Measurements from ENCODE around the gene ETFA.

ETFA gene

GRCh38 chr15:76286271-76286879 is 24.9 kb downstream of the ETFA start:
- peak; percentile 49 for DNase-seq
- H3K9ac ChIP-seq (ENCODE audit: low read length) = no peak overlapping the region
- no peak overlapping the region for H3K4me2 ChIP-seq (ENCODE audit: low read depth, low read length)
- no peaks in the 10 kb centered on the region for H4K20me1 ChIP-seq (ENCODE audit: insufficient read depth, low read length)
- no peaks in the 10 kb centered on the region for H3K27me3 ChIP-seq (replicated peaks; ENCODE audit: insufficient read depth, low read length)
- no peaks in the 10 kb centered on the region for H3K9me2 ChIP-seq (replicated peaks; ENCODE audit: insufficient read depth, low read length)
- peaks cover 7% of the 10 kb centered on the region; the same call in 1 of the 2 replicates for H3K4me1 ChIP-seq (ENCODE audit: low read length)
- no peak overlapping the region for H3K27ac ChIP-seq (ENCODE audit: low read length)
- peaks cover 12% of the 10 kb centered on the region for H3K79me2 ChIP-seq (ENCODE audit: low read length)
- TF ChIP-seq, protein P1, sequence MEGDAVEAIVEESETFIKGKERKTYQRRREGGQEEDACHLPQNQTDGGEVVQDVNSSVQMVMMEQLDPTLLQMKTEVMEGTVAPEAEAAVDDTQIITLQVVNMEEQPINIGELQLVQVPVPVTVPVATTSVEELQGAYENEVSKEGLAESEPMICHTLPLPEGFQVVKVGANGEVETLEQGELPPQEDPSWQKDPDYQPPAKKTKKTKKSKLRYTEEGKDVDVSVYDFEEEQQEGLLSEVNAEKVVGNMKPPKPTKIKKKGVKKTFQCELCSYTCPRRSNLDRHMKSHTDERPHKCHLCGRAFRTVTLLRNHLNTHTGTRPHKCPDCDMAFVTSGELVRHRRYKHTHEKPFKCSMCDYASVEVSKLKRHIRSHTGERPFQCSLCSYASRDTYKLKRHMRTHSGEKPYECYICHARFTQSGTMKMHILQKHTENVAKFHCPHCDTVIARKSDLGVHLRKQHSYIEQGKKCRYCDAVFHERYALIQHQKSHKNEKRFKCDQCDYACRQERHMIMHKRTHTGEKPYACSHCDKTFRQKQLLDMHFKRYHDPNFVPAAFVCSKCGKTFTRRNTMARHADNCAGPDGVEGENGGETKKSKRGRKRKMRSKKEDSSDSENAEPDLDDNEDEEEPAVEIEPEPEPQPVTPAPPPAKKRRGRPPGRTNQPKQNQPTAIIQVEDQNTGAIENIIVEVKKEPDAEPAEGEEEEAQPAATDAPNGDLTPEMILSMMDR (IDR thresholded peaks at IDR 0.05; ENCODE audit: low read length) = no peak
- TF ChIP-seq EZH2 (optimal IDR thresholded peaks at IDR 0.05; ENCODE audit: low read depth, low read length) (no peak), EZH2phosphoT487 (IDR thresholded peaks at IDR 0.05; ENCODE audit: low read length) (no peak)
- no peaks in the 10 kb centered on the region; the same call in 1 of the 2 replicates for H3K36me3 ChIP-seq (replicated peaks; ENCODE audit: insufficient read depth, low read length)
- no peak overlapping the region for H3K4me3 ChIP-seq (ENCODE audit: low read length)
- H3K9me3 ChIP-seq (replicated peaks; ENCODE audit: insufficient read depth, low read length) = no peaks in the 10 kb centered on the region
- no peaks in the 10 kb centered on the region for H3F3A ChIP-seq (ENCODE audit: insufficient read depth, low read length)
- no peak overlapping the region for H2AFZ ChIP-seq (ENCODE audit: low read length)

DNA sequence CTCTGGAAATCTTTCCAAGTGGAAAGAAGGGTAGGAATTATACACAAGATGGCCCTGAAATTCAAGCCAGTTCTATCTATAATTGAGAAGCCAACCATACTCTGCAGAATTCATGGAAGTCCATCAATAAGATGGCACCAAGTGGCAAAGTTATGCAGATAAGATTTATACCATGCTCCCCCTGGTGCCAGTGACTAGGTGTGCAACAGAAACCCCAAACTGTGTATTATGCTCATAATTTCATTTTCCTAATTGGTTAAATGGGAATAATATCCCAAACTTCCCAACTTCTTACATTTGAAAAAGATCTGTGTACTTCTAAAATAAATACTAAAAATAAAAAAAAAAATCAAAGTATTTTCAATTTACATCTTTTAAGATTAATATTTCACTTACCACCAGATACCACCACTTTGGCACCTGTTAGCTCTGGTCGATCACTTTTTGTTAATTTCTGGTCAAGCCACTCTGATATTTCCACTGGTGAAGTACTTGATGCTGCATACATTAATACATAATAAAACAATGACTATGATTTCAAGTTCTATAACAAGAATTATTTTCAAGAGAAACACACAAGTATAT is 25.9 kb downstream of the ETFA start:
- peak; percentile 22 for DNase-seq

DNA sequence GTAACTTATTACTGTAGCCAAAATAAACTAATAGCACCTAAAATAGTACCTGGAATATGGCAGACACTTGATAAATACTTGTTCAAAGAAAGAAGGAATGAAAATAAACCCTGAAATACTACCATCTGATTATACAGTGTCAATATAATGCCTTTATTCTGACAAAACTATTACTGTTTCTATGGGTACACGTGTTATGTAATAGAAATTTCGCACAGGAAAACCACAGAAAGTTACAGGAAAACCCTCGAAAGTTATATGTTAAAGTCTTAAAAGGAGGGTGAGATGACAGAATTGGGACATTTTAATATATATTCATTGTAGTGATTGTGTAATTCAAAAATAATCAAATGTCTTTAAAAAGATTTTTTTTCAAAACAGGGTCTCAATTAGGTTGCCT is 28.8 kb downstream of the ETFA start:
- H4K20me1 ChIP-seq (ENCODE audit: insufficient read depth, low read length) = no peaks in the 10 kb centered on the region
- no peaks in the 10 kb centered on the region for H3K27me3 ChIP-seq (replicated peaks; ENCODE audit: insufficient read depth, low read length)
- no peak overlapping the region for H3K27ac ChIP-seq (ENCODE audit: low read length)
- H3F3A ChIP-seq (ENCODE audit: insufficient read depth, low read length) = no peaks in the 10 kb centered on the region
- no peak overlapping the region for H2AFZ ChIP-seq (ENCODE audit: low read length)
- H3K4me3 ChIP-seq (ENCODE audit: low read length) = no peak overlapping the region
- H3K9me3 ChIP-seq (replicated peaks; ENCODE audit: insufficient read depth, low read length) = no peaks in the 10 kb centered on the region
- H3K79me2 ChIP-seq (ENCODE audit: low read length) = no peaks in the 10 kb centered on the region
- H3K4me2 ChIP-seq (ENCODE audit: low read depth, low read length) = no peak overlapping the region
- H3K36me3 ChIP-seq (replicated peaks; ENCODE audit: insufficient read depth, low read length) = no peaks in the 10 kb centered on the region; the same call in 1 of the 2 replicates
- TF ChIP-seq EZH2 (optimal IDR thresholded peaks at IDR 0.05; ENCODE audit: low read depth, low read length) = no peak
- TF ChIP-seq, protein P1 (IDR thresholded peaks at IDR 0.05; ENCODE audit: low read length) = no peak
- no peak for TF ChIP-seq EZH2phosphoT487 (IDR thresholded peaks at IDR 0.05; ENCODE audit: low read length)
- H3K4me1 ChIP-seq (ENCODE audit: low read length) = peaks cover 7% of the 10 kb centered on the region; the same call in 1 of the 2 replicates
- no peak overlapping the region for H3K9ac ChIP-seq (ENCODE audit: low read length)
- no peaks in the 10 kb centered on the region for H3K9me2 ChIP-seq (replicated peaks; ENCODE audit: insufficient read depth, low read length)
- DNase-seq = no peak

More for the DNA sequence above, 25.9 kb downstream of the ETFA start:
- Histone ChIP-seq H3K4me3 (ENCODE audit: low read length) (no peak overlapping the region), H3K4me1 (ENCODE audit: low read length) (peaks cover 7% of the 10 kb centered on the region; the same call in 1 of the 2 replicates), H3K4me2 (ENCODE audit: low read depth, low read length) (no peak overlapping the region), H3K27ac (ENCODE audit: low read length) (no peak overlapping the region), H4K20me1 (ENCODE audit: insufficient read depth, low read length) (no peaks in the 10 kb centered on the region), H3K9me2 (replicated peaks; ENCODE audit: insufficient read depth, low read length) (no peaks in the 10 kb centered on the region), H3K36me3 (replicated peaks; ENCODE audit: insufficient read depth, low read length) (no peaks in the 10 kb centered on the region; the same call in 1 of the 2 replicates), H3K9ac (ENCODE audit: low read length) (no peak overlapping the region), H3K9me3 (replicated peaks; ENCODE audit: insufficient read depth, low read length) (no peaks in the 10 kb centered on the region), H3K27me3 (replicated peaks; ENCODE audit: insufficient read depth, low read length) (no peaks in the 10 kb centered on the region), H3F3A (ENCODE audit: insufficient read depth, low read length) (no peaks in the 10 kb centered on the region), H3K79me2 (ENCODE audit: low read length) (peaks cover 3% of the 10 kb centered on the region; the same call in 1 of the 2 replicates), H2AFZ (ENCODE audit: low read length) (no peak overlapping the region)
- no peak for TF ChIP-seq EZH2 (optimal IDR thresholded peaks at IDR 0.05; ENCODE audit: low read depth, low read length)
- TF ChIP-seq, protein P1 (IDR thresholded peaks at IDR 0.05; ENCODE audit: low read length) = peak; percentile 51
